GM12878 (cell line): ENCODE data around the gene SLC29A4.

Experiments
- CHD1 ChIP-seq: IDR thresholded peaks from 2 replicates; pipeline ENCODE4 v1.6.1; 2012; ENCODE audit warnings: low read depth, low read length, improper control_type of control experiment
- CTCF ChIP-seq, 3 experiments: IDR thresholded peaks in 2 of 3; conservative IDR thresholded peaks in 1 of 3; 2 replicates each; pipeline ENCODE4 v1.5.1; 2011; ENCODE audit warnings: low read depth in 3 of 3, low read length in 3 of 3, mild to moderate bottlenecking in 3 of 3, control low read depth in 2 of 3, moderate library complexity in 2 of 3, inconsistent platforms in 1 of 3, mixed read lengths in 1 of 3; ENCODE audit not compliant: control insufficient read depth in 2 of 3, insufficient read depth in 1 of 3; ENCODE audit errors: extremely low read depth in 1 of 3
- FOXK2 ChIP-seq: fragments of 450-650 bp; IDR thresholded peaks from 2 replicates; pipeline ENCODE4 v1.6.1; 2017; ENCODE audit warnings: mild to moderate bottlenecking, moderate library complexity
- HCFC1 ChIP-seq: fragments of 150-350 bp; IDR thresholded peaks from 2 replicates; pipeline ENCODE4 v1.6.1; 2014; ENCODE audit warnings: low read length
- MYC ChIP-seq: IDR thresholded peaks from 2 replicates; pipeline ENCODE4 v1.6.1; 2011; ENCODE audit warnings: mild to moderate bottlenecking, low read length, moderate library complexity, inconsistent platforms; ENCODE audit not compliant: insufficient read depth, insufficient replicate concordance, insufficient read length, severe bottlenecking
- POLR2AphosphoS5 ChIP-seq: IDR thresholded peaks from 2 replicates; pipeline ENCODE4 v1.6.1; 2011; ENCODE audit warnings: mild to moderate bottlenecking, low read length, inconsistent platforms

DNA sequence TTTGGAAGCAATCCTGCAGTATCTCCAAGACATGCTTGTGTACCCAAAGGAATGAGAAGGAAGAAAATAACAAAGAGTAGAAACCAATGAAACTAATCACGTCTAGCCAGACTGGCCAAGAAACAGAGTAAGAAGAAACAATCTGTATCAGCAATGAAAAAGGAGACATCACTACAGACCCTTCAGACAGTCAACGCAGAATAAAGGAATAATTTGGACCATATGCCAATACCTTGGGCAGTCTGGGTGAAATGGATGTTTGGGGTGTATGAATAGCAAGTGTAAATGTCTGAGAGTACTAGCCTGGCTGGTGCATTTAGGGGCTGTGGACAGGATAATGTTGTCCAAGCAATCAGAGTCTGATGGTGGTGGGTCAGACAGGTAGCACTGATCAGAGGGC lies 61.1 kb downstream of the SLC29A4 start:
- TF ChIP-seq MYC (no peak), CHD1 (no peak), FOXK2 (no peak), HCFC1 (no peak), POLR2AphosphoS5 (no peak), CTCF (IDR thresholded peaks at IDR 0.05 in 2 of 3, conservative IDR thresholded peaks at IDR 0.05 in 1 of 3; ENCODE audit: control insufficient read depth in 2 of 3, extremely low read depth in 1 of 3, insufficient read depth in 1 of 3, low read depth in 3 of 3, low read length in 3 of 3) (no peak)
